ENCODE measurements around the gene FIS1.
"Not testable (repeated sequence)": the region's sequence is repeated elsewhere in the genome, so short reads cannot be mapped to it uniquely, and the experiment has no call there.

Gene FIS1

DNA sequence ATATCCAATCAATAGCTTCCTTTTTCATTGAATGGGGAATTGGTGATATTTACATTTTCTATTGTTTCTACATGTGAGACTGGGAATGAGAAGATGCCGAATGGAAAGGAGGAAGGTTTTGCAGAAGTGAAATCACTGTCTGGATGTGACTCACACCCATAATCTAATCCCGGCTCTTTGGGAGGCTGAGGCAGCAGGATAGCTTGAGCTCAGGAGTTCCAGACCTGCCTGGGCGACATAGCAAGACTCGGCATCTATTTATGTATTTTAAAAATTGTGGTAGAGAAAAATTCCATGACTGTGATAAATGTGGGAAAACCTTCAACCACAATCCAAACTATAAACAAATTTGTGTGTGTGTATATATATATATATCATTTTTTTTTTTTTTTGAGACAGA is 10.9 kb upstream of the FIS1 start:
- no peak for DNase-seq

DNA sequence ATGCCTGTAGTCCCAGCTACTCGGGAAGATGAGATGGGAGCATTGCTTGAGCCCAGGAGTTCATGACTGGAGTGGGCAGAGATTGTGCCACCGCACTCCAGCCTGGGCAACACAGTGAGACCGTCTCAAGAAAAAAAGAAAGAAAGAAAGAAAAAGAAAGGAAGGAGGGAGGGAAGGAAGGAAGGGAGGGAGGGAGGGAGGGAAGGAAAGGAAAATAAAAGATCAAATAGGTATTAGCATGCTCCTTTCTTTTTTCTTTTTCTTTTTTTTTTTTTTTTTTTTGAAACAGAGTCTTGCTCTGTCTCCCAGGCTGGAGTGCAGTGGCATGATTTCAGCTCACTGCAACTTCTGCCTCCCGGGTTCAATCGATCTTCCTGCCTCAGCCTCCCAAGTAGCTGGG is 8.3 kb upstream of the FIS1 start:
- not testable (repeated sequence) for DNase-seq

DNA sequence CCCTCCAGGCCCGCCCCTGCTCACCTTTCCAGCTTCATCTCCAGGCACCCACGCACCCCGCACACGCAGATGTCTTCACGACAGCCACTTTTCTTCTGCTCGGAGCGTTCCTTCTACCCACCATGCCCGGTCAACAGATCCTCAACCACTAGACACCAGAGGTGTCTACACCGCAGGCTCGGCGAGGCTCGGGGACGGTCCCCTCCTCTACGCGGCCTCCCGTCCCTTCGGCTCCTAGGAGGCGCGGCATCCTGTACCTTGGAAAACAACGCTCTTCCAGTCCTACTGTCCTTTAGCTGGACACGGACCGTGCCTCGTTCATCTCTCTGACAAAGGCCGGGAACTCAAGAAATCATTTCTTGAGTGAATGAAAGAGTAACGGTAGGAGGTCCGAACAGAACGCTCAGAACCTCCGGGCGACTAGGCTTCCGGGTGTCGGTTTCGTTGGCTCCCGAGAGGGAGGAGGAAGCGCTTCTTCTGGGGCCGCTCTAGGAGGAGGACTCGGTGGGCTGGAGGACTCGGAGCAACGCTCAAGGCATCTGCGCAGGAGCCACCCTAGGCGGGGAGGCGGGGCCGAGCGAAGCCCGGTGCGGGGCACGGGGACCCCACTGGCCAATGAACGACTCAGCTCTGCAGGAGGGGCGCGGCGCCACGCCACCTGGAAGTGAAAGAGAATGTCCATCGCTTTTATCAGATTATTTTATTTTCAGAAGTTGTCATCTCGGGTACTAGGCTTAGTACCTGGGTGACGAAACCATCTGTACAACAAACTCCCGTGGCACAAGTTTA is 7.2 kb upstream of the FIS1 start:
- DNase-seq, result peak; percentile 99

DNA sequence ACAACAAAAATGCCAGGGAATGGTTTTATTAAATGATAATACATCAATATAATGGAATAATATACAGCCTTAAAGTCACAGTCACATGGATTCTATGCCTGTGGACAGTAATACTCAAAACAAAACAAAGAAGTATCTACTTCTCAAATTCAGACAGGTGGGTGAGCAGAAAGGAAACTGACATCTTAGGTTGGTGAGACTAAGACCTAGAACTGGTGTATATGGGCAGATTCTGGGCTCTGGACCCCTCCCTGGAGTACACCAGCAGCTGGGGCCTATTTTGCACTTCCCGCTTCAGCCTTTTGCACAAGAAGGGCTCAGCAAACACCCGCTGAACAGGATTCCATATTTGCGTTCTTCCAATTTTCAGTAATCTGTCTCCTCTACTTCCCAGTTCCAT is 5.4 kb upstream of the FIS1 start:
- DNase-seq, result no peak

DNA sequence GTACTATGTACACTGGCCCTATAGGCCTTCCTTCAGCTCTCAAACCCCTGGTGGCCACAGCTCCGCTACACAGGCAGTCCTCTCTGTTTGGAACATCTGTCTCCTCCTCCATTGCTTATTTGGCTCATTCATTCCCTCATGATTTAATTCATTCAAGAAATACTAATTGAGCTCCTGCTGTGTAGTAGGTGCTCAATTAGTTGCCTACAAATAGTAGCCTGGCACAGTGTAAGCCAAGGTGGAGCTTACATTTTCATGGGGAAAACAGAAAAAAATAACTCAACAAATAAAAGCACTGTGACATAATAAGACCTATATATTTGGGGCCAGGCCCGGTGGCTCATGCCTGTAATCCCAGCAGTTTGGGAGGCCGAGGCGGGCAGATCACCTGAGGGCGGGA is 3.4 kb upstream of the FIS1 start:
- DNase-seq, result no peak

DNA sequence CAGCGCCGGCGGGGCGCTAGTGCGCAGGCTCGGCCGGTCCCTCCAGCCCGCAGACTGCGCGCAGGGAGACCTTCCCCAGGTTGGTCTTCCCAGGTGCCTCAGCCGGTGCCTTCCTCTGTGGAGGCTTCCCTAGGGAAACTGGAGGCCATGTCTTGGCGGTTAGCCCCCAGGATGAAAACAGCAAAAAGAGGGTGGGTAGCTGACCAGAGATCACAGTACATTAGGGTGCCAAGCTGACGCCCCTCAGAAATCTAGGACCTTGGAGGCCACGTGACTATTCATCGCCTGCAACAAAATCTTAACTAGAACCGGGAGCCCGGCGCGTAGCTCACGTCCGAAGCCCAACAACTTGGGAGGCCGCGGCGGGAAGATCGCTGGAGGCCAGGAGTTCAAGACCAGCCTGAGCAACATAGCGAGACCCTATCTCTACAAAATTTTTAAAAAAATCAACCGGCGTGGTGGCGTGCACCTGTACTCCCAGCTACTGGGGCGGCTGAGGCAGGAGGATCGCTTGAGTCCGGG is 327 bp upstream of the FIS1 start:
- no peak for DNase-seq

DNA sequence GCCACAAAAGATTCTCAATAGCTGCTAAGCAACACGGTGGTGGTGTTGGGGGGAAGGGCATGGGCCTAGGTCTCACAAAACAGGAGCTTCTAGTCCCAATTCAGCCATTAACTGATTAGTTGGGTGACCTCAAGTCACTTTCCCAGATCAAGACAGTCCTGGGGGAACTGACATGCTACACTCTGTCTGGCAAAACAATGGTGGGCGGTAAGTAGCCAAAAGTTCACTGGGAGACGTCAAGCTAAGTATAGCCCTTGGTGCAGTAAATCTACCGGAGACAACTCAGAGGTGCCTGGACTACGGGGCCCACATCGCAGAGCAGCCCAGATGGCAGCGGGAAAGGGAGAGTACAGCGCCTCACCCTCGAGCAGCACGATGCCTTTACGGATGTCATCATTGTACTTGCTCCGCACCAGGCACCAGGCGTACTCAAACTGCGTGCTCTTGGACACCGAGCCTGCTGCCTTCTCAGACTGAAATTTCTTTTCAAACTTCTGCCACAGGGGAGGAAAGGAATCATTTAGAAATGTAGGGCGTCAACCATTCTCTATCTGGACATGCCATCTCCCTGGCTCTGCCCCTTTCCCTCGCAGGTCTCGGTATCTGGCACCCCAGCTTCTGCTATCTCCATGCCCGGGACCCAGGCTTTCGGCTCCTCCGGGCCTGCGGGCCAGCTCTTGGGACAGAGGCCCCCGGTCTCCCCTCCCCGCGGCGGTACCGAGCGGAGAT is 1.1 kb downstream of the FIS1 start:
- DNase-seq, result no peak

DNA sequence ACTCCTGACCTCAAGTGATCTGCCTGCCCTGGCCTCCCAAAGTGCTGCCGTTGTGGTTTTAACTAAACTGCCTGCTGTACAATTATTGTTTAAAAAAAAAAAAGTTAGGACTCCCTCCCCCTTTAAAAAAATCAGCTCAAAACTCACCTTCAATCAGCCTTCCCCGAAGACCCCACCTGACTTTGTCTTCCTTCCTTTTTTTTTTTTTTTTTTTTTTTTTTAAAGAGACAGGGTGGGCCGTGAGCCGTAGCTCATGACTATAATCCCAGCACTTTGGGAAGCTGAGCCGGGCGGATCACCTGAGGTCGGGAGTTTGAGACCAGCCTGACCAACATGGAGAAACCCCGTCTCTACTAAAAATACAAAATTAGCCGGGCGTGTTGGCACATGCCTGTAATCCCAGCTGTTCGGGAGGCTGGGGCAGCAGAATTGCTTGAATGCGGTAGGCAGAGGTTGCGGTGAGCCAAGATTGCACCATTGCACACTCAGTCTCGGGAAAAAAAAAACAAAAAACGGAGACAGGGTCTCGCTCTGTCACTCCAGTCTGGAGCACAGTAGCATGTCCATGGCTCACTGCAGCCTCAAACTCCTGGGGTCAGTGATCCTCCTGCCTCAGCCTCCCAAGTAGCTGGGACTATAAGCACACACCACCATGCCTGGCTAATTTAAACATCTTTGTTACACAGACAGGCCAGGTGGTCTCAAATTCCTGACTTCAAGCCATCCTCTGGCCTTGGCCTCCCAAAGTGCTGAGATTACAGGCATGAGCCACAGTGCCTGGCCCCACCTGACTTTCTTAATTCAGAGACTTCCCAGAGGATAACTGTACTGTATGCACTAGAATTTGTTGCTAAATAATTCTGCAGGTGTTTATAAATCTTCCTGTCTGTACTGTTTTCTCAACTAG is 3.2 kb downstream of the FIS1 start:
- no peak for DNase-seq

DNA sequence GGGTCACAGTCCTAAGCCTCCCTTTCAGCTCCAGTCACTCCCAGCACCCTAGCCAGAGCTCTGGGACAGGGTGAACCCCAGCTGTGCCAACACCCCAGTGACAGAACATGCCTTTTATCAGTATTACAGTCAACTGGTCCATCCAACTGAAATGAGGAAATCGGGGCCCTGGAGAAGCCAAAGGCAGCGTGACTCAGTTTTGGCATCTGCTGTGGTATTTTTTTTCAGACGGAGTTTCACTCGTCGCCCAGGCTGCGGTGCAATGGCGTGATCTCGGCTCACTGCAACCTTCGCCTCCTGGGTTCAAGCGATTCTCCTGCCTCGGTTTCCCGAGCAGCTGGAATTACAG is 3.9 kb downstream of the FIS1 start:
- DNase-seq, result no peak

DNA sequence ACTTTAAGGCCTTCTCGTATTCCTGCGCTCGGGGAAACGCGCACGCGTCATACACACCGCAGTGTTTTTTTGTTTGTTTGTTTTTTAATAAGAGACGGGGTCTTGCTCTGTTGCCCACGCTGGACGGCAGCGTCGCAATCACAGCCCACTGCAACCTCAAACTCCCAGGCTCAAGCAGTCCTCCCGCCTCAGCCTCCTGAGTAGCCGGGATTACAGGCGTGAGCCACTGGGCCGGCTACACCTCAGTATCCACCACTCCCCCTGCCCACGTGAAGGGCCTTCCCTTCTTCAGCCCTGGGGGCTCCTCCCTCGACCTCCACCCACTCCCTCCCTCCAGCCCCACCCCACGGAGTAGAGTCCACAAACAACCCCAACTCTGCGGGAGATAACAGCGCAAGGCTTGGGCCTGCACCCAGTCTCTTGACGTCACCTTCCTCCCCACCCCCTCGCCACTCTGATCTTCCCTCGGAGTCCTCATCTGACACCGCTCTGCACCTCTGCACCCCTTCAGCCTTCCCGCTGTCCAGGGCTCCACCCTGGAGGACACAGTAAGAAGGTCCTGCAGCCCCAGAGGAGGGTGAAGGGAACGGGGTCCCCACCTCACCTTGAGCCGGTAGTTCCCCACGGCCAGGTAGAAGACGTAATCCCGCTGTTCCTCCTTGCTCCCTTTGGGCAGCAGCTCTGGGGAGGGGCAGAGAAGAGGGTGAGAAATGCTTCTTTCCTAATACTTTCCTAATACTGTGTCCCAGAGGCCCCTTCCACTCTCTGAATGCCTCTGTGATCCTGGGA is 4.5 kb downstream of the FIS1 start:
- no peak for DNase-seq

DNA sequence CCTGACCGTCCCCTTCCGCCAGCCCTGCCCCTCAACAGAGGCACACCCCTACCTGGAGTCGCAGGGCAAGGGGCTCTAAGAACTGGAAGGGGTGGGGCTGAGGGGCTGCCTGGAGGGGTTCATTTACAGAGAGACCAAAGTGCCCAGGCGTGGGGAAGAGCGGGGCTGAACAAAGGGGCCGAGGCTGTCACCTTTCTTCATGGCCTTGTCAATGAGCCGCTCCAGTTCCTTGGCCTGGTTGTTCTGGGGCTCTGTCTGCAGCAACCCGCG is 5.0 kb downstream of the FIS1 start:
- DNase-seq, result no peak

DNA sequence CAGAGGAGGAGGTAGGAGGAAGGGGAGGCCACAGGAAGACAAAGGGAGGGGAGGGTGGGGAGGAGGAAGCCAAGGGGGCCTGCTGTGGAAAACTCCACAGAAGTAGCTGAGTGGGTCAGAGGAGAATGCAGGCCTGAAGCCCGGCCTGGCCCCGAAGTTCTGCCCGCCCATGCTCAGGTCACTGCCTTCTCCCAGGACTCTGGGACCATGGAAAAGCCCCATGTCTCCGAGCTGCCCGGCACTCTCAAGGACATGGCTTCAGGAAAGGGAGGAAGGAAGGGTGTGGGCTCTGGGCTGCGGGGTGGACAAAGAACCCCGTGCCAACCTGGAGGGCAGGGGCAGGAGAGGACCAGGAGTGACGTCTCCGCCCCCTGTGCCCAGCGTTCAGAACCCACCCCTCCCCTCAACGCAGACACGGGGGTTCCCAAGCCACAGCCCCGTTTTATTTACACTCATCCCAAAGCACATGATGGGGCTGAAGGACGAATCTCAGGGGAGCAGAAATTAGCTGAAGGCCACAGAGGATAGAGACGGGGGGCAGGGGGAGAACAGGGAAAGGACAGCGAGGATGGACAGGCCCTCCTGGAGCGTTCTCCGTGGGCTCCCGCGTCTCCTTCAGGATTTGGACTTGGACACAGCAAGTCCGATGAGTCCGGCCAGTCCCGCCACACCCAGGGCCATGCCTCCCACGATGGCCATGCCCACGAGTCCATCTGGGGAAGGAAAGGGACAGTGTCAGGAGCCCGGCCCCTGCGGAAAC is 5.5 kb downstream of the FIS1 start:
- DNase-seq, result no peak

DNA sequence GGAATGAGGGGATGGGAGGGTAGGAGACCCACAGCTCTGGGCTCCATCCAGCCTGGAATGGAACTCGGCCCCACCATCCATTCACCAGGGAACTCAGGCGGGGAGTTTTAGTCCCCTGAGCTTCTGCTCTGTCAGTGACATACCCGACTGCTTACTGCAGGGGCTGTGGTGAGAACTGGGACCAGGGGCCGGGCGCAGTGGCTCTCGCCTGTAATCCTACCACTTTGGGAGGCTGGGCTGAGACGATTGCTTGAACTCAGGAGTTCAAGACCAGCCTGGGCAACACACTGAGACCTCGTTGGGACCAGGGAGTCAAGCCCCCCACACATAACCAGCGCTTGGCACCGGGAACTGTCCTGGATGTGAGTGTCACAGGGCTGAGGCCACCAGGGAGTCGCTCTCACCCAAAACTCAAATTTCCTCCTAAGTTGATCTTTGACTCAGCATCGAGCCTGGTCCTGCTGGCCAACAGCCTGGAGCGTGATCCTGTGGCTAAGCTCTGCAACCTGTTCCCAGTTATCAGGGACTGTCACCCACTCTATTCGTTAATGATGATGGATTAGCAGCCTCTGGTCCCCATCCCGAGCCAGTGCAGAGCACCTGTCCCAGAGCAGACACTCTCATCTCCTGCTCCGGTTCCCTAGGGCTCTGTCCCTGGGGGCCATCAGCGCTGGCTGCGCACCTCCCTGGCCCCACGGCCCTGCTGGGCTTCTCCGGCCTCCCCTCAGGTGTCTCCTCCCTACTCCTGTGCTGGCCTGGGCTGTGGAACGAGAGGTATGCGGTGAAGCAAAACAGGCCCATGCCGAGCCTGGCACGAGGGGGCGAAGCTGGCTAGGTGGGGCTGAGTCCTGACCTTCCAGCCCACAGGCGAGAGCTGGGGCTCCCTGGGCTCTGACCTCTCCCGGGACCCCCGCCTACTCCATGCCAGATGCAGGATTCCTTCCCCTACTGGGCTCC is 6.4 kb downstream of the FIS1 start:
- DNase-seq, result no peak

DNA sequence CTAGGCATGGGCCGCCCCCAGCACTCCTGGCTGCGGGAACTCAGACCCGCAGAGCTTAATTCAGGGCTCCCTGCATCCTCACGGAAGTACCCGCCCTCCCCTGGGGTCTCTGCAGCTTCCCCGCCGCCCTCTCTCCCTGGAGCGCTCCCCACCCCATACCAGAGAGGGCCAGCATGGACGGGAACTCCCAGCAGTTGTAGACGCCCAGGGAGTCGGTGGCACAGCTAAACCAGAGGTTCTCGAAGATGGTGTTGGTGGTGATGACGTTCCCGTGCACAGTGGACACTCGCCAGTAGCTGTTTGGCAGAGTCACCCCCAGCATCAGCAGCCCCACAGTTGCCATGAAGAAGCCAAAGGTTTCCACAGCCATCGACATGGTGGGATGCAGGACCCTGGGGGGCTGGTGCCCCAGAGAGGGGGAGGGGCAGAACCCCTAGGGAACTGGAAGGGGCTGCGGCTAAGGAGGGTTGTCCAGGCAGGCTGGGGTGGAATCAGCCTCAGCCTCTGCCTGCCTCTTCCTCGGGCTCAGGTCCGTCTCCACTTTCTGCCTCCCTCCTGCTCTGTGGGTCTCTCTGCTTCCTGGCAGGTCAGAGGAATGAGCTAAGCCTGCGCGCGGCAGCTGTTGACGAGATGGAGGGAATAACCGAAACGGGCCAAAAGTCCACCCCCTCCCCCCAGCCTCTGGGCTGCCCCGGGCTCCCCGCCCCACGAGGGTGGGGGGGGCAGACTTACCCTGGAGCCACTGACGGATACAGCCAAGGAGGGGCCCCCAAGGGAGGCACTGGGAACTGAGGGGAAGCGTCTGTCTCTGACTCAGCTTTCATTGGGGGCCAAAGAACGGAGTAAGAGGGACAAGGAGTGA is 7.4 kb downstream of the FIS1 start, which contains the start of gene CLDN15:
TSS of gene CLDN15 (minus strand) at position 597 of the 862 bp plus-strand sequence. CDS start at position 376, 221 bp downstream.
- no peak for DNase-seq

DNA sequence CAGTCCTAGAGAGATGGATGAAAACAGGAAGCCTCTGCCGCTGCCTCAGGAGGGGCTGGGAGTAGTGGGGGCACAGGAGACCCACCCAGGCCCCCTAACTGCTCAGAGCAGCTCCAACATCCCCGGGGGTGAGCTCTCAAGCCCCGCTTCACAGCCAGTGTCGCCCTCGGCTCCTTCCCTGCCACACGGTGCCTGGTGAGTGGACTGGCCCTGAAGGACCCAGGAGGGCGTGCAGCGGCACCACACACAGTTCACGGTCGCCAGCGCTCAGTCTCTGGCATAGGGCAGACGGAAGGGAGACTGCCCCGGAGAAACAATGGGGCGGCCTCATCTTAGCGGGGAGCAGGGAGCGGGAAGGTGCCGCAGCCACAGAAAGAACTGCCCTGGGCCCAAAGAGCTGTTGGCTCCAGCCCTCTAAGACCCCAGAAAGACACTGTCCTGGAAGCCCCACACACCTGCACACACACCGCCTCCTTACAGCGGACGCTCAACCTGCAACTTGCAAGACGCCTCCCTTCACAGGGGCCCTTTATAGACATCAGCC is 8.5 kb downstream of the FIS1 start:
- DNase-seq, result no peak

DNA sequence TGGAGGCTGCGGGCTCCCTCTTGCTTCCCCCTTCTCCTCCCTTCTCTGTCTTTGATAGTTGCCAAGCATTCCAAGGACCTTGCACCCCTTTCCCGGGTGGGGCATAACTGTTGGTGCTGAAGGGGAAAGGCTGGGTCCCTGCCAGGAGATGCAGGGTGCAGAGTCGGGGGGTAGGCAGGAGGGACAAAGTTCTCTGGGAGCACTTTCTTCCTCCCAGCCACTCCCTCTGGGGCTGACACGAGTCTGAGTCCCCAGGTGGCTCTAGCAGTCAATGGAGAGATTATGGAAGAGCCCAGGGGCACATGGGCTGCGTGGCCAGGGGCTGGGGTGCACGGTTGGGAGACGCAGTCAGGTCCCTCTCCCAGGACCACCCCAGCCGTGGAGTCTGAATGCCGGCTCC is 9.4 kb downstream of the FIS1 start:
- DNase-seq, result no peak

DNA sequence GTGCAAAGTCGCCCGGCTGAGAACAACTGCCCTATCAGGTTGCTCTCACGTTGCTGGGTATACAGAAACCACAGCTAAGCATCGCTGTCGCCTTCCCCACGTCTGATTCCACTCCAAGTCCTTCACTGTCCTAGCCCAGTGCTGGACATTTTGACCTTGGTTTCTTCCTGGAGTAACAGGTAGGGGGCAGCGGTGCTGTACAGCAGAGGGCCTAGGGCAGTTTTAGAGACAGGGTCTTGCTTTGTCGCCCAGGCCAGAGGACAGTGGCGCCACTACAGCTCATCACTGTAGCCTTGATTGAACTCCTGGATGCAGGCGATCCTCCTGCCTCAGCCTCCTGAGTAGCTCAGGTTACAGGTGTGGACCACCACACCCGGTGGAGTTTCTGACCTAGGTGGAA is 9.8 kb downstream of the FIS1 start:
- no peak for DNase-seq

DNA sequence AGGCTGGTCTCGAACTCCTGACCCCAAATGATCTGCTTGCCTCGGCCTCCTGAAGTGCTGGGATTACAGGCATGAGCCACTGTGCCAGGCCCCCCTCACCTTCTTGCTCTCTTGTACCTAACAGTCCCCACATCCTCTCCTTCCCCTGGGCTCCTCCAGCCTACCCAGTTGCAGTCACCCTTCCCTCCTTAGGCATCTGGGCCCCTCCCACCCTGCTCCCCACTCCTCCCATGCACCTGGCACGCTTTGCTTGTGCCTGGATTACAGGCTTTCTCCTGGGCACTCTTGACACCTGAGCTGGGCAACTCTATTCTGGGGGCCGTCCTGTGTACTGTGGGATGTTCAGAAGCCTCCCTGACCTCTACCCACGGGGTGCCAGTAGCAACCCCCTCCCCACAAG is 10.2 kb downstream of the FIS1 start:
- no peak for DNase-seq

DNA sequence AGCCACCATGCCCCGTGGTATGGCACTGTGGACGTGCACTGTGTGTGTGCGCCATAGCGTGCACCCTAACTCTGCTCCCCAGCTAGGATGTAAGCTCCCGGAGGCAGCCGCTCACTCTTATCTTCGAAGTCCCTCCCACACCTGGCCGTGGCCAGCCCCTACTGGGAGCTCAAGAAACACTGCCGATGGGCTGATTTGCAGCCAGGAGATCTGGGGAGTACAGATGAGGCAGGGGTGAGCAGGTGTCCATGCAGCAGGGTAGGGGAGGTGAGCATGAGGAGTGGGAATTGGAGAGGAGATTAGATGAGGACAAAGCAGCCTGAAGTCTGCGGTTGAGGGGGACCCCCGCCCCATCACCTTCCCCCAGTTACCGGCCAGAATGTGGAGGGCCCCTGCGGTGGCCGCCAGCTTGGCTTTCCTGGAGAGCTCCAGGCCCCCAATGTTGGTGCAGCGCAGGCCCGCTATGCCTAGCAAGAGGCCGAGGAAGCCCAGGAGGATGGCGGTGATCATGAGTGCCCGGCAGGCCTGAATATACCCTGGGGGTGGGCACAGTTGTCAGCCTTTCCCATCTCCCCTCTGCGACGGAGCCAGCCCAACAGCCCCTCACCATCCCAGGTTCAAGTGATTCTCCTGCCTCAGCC is 10.9 kb downstream of the FIS1 start:
- DNase-seq, result no peak

All from activated effector memory CD4-positive, alpha-beta T cell treated with Interleukin-2 at 50 U/mL for 16 hours (primary cell).